ENCODE measurements around the gene WNT5A. TPM values are rescaled to one million over a fixed set of nuclear protein-coding genes. Genes with fewer than 3 reads are reported as not detected.

The WNT5A gene
- total RNA-seq, 4 donors from 2014 or later, result 6.2 to 96.5 (median 23.1) TPM

DNA sequence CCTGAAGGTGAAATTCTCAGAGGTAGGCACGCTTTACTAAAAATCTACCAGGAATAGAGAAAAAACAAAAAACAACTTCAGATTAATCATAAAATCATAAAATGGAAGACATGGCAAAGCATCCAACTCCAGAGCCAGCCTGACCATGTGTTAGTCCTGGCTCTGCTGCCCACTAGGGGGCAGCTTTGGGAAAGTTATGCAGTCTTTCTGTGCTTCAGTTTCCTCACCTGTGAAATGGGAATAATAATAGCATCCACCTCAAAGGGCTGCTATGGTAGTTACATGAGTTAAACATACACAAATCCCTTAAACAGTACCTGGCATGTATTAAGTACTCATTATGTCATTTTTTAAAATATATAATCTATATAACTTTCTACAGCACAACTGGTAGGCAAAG is 52.3 kb downstream of the WNT5A start:
- DNase-seq, result no peak
- intact Hi-C loops (cut with DNase I; ENCODE audit: low total_unique reads), result no loop called here
- H3K9me3 ChIP-seq, result no peaks in the 10 kb centered on the region
- TF ChIP-seq, protein P1, sequence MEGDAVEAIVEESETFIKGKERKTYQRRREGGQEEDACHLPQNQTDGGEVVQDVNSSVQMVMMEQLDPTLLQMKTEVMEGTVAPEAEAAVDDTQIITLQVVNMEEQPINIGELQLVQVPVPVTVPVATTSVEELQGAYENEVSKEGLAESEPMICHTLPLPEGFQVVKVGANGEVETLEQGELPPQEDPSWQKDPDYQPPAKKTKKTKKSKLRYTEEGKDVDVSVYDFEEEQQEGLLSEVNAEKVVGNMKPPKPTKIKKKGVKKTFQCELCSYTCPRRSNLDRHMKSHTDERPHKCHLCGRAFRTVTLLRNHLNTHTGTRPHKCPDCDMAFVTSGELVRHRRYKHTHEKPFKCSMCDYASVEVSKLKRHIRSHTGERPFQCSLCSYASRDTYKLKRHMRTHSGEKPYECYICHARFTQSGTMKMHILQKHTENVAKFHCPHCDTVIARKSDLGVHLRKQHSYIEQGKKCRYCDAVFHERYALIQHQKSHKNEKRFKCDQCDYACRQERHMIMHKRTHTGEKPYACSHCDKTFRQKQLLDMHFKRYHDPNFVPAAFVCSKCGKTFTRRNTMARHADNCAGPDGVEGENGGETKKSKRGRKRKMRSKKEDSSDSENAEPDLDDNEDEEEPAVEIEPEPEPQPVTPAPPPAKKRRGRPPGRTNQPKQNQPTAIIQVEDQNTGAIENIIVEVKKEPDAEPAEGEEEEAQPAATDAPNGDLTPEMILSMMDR (IDR thresholded peaks at IDR 0.05), result no peak
- no peak for TF ChIP-seq POLR2A (IDR thresholded peaks at IDR 0.05)
- no peaks in the 10 kb centered on the region for H3K36me3 ChIP-seq
- H3K27me3 ChIP-seq, result no peaks in the 10 kb centered on the region
- H3K4me3 ChIP-seq, result no peak overlapping the region
- no peaks in the 10 kb centered on the region for H3K4me1 ChIP-seq
- no peak overlapping the region for H3K27ac ChIP-seq

DNA sequence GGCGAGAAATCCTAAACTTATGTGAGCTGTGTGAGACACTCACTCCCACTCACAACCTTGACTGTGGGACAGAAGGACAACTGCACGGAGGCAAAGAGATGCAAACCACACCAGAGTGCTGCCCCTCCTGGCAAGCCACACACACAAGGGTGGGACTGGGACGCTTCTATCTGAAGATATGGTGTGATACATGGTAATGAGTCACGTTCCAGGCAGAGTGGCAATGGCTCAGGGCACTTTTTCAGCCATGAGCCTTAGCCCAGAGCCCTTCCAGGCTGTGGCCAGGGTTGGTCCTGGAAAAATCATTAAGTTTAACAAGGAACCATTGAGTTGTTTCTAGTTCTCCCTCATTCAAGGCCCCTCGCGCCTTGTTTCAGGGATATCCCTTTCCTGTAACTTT is 56.1 kb downstream of the WNT5A start:
- H3K36me3 ChIP-seq, result no peaks in the 10 kb centered on the region
- intact Hi-C loops (cut with DNase I; ENCODE audit: low total_unique reads), result no loop called here
- H3K27me3 ChIP-seq, result no peaks in the 10 kb centered on the region
- no peak for DNase-seq
- no peak for TF ChIP-seq POLR2A (IDR thresholded peaks at IDR 0.05)
- TF ChIP-seq, protein P1 (IDR thresholded peaks at IDR 0.05), result no peak
- no peaks in the 10 kb centered on the region for H3K9me3 ChIP-seq
- H3K27ac ChIP-seq, result no peak overlapping the region
- no peak overlapping the region for H3K4me3 ChIP-seq
- no peaks in the 10 kb centered on the region for H3K4me1 ChIP-seq

DNA sequence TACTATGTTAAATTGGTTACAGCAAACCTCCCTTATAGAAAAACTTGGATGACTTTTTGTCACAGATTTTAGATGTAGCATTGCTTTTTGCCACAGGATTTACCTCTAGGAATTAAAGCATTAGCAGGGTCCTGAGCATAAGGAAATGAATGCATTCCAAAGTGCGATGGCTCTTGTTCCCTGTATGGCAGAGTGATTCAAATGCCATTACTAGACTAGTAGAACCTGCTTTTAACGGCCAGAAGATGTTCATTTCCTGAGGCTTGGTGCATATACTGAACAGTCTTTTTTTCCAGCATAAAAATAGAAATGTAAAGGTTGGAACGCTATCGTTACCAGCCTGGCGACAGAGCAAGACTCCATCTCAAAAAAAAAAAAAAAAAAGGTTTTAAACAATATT is 59.4 kb downstream of the WNT5A start:
- Histone ChIP-seq H3K27me3 (no peaks in the 10 kb centered on the region), H3K9me3 (no peaks in the 10 kb centered on the region), H3K36me3 (no peaks in the 10 kb centered on the region), H3K4me1 (no peaks in the 10 kb centered on the region), H3K4me3 (no peak overlapping the region), H3K27ac (no peak overlapping the region)
- intact Hi-C loops (cut with DNase I; ENCODE audit: low total_unique reads), result no loop called here
- DNase-seq, result no peak
- TF ChIP-seq POLR2A (IDR thresholded peaks at IDR 0.05), result no peak
- TF ChIP-seq, protein P1 (IDR thresholded peaks at IDR 0.05), result no peak

DNA sequence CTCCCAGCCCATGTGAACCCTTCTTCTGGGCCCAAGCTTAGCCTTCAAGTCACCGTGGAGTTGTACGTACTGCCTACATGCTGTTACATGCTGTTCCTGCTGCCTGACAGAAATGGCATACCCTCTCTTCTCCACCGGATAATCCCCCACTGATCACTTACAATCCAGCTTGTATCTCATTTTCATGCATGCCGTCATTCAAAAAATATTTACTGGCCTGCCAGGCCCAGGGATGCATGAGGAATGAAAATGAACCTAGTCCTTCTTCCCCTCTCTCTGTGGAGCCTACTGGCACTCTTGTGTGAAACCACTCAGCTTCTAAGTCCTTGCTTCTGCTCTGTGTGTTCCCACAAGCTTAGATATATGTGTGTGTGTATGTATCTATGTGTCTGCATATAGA is 60.6 kb downstream of the WNT5A start:
- H3K27me3 ChIP-seq, result no peaks in the 10 kb centered on the region
- no peak overlapping the region for H3K4me3 ChIP-seq
- no peak for DNase-seq
- H3K36me3 ChIP-seq, result no peaks in the 10 kb centered on the region
- no peak for TF ChIP-seq POLR2A (IDR thresholded peaks at IDR 0.05)
- TF ChIP-seq, protein P1 (IDR thresholded peaks at IDR 0.05), result no peak
- H3K27ac ChIP-seq, result no peak overlapping the region
- no peaks in the 10 kb centered on the region for H3K9me3 ChIP-seq
- intact Hi-C loops (cut with DNase I; ENCODE audit: low total_unique reads), result no loop called here
- no peaks in the 10 kb centered on the region for H3K4me1 ChIP-seq

DNA sequence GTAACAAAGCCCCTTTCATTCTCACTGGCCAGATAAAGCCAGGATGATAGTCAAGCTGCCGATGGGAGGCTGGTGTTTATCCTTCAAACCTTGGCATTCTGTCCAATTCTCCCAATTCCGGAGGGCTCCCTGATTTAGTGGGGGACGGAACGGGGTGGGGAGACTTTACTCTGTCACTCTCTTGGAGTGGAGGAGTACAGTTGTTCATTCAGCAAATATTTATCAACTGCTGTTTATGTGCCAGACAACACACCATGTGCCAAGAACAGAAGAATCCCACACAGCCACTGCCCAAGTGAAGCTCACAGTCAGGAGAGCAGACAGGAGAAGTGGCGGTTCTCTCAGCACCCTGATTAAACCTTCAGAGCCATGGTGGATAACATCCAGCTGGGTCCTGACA is 63.3 kb downstream of the WNT5A start:
- no peaks in the 10 kb centered on the region for H3K36me3 ChIP-seq
- no peaks in the 10 kb centered on the region for H3K4me1 ChIP-seq
- DNase-seq, result no peak
- intact Hi-C loops (cut with DNase I; ENCODE audit: low total_unique reads), result no loop called here
- H3K27ac ChIP-seq, result no peak overlapping the region
- TF ChIP-seq POLR2A (IDR thresholded peaks at IDR 0.05), result no peak
- TF ChIP-seq, protein P1 (IDR thresholded peaks at IDR 0.05), result no peak
- no peak overlapping the region for H3K4me3 ChIP-seq
- H3K9me3 ChIP-seq, result no peaks in the 10 kb centered on the region
- H3K27me3 ChIP-seq, result no peaks in the 10 kb centered on the region

Measured in uterus (tissue), 4 donors.